NCI-H774 (cell line): ENCODE results near the gene NUDC.
"Not testable (repeated sequence)": the region's sequence is repeated elsewhere in the genome, so short reads cannot be mapped to it uniquely, and the experiment has no call there.

Experiments
- DNase-seq: peaks from one replicate; lab custom pipeline; 2025; lab: John Stamatoyannopoulos, UW

Gene NUDC

DNA sequence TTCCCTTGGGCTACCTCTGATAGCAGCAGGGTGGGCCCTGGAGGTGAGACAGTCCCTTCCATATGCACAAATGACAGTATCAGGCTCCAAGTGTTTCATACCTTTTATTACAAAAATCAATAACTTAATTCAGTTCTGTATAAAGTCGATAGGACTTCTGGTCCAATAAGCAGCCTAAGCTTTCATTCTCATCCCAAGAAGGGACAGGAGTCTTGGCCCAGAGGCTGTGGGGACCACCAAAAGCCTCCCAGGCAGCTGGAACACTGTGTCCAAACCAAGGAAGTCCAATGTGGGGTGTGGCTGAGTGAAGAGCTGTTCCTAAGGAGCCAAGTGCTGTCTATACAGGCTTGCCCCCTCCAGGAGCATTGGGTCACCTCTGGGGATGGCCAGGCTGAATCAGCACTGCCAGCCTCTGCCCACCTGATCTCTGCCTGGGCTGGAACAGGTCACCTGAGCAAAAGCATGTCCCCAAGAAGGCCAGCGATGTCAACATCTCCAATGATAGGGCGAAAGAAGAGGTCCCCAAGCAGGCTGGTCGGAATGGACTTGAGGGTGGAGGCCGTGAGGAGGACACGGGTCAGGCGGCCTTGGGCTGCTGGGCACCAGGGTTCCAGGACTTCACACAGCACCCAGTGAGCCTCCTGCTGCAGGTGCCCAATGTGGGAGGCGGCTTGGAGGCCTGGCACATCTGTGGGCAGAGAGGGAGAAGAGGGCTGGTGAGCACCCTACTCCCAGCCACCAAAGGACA, 10.0 kb upstream of the NUDC start:
- DNase-seq: no peak

GRCh38 chr1:26912147-26912490, 9.4 kb upstream of the NUDC start:
- no peak for DNase-seq

DNA sequence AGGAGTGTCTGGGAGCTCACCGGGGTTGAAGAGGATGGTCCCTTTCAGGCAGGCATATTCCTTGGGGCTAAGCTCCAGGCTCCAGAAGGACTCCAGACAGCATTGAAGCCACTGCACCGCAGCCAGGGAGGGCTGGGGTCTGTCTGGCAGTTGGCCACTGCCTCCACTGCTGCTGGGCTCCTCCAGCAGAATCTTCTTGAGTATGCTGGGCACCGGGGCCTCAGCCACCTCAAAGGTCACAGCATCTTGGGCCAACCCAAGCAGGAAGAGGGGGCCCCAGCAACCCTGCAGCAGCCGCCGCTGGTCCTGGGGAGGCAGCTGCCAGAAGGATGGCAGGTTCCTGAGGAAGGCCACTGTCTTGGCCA, 8.2 kb upstream of the NUDC start:
- DNase-seq: no peak

GRCh38 chr1:26913754-26914619, 7.6 kb upstream of the NUDC start, which contains the start of gene NR0B2:
Gene NR0B2 (minus strand): TSS chr1:26913975. CDS start chr1:26913940, 35 bp downstream.
- peak; percentile 91 for DNase-seq

GRCh38 chr1:26915204-26915842, 6.2 kb upstream of the NUDC start:
- DNase-seq: no peak

DNA sequence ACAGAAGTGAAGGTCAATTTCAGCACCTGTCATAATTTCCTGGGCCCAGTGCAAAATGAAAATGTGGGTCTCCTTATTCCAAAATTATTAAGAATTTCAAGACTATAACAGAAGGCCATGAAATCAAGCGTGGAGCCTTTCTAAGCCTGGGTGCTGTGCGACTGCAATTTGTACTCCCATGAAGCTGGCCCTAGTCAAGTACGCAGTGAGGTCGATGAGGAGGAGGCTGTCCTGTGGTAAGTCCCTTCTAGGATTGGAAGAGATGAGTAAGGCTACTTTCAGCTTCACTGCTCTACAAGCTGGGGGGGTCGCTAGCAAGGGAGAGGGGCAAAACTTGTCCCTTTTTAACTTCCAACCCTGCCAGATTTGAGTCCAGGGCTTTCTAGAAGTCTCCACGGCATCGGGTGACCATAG, 410 bp upstream of the NUDC start:
- DNase-seq: no peak

DNA sequence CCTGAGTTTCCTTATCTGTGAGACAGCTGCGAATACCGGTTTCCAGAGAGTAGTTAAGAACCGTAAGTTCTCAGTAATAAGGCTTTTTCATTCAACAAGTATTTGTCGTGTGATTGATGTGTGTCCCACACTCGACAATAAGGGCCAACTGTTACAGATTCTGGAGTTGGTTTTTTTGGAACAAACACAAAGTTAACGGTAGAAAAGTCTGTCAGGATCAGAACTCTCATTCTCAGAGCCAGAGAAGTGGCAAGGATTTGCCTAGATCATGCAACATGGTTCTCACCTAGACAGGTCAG, 837 bp downstream of the NUDC start:
- DNase-seq: no peak

DNA sequence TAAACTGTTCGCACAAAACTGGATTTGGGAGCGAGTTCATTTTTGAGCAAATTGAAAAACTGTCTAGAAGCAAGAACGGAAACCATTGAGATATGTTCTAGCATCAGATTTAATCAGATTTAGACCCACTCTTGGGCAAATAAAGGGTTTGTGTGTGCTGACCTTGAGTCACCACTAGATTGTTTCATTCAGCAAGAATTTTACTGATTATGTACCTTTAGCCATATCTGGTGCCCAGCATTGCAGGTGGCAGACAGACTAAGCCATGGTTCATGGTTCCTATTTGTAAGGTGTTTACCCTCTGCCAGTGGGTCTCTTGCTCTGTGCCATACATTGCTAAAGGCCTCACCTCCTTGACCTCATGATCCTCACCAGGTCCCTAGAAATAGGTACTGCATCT, 1.4 kb downstream of the NUDC start:
- DNase-seq: no peak

- no peak for DNase-seq
These were observed 2.2 kb downstream of the NUDC start for GRCh38 chr1:26923711-26924110.

DNA sequence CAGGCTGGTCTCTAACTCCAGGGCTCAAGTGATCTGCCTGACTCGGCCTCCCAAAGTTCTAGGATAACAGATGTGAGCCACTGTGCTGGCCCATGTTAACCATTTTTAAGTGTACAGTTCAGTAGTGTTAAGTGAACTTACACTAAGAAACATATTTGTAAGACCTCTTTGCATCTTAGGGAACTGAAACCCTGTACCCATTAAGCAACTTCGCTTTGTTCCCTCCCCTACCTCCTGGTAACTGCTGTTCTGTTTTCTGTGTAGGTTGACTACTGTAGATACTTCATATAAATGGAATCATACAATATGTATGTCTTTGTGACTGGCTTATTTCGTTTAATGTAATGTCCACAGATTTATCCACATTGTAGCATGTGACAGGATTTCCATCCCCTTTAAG, 11.0 kb downstream of the NUDC start:
- DNase-seq: no peak

- no peak for DNase-seq
These were observed 15.3 kb downstream of the NUDC start for GRCh38 chr1:26936823-26937222.

- DNase-seq: no peak
These were observed 16.6 kb downstream of the NUDC start for GRCh38 chr1:26938004-26938658.

- DNase-seq: no peak
These were observed 17.1 kb downstream of the NUDC start for GRCh38 chr1:26938659-26939025.

DNA sequence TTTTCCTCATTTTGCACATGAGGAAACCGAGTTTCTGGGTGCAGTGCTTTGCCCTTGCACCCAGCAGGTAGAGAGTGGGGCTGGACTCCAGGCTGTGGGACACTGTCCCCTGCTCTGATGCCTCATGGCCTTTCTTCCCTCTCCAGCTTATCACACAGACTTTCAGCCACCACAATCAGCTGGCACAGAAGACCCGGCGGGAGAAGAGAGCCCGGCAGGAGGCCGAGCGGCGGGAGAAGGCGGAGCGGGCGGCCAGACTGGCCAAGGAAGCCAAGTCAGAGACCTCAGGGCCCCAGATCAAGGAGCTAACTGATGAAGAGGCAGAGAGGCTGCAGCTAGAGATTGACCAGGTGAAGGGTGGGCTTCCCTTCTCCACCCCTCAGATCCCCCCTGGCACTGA, 19.8 kb downstream of the NUDC start:
- DNase-seq: no peak

DNA sequence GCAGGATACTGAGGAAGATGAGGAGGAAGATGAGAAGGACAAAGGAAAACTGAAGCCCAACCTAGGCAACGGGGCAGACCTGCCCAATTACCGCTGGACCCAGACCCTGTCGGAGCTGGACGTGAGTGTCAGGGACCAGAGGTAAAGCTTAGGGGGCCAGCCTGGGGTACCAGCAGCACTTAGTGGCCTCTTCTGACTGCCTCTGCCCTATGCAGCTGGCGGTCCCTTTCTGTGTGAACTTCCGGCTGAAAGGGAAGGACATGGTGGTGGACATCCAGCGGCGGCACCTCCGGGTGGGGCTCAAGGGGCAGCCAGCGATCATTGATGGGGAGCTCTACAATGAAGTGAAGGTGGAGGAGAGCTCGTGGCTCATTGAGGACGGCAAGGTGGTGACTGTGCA, 21.1 kb downstream of the NUDC start:
- no peak for DNase-seq

DNA sequence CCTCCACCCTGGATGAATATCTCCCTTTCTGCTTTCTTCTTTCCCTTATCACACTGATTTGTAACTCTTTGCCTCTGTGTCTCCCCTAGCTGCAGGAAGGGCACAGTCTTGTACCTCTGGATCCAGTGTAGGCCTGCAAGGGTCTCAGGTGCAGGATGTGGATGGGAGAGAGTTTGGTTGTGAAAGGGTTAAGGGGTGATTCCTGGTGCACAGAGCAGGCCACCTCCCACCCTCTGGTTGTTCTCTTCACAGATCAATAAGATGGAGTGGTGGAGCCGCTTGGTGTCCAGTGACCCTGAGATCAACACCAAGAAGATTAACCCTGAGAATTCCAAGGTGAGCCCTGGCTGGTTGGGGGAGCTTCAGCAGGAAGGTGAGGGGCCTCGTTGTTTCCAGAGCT, 23.6 kb downstream of the NUDC start:
- DNase-seq: no peak

GRCh38 chr1:26945728-26946127, 24.2 kb downstream of the NUDC start:
- DNase-seq: no peak

- DNase-seq: no peak
These were observed 24.7 kb downstream of the NUDC start for GRCh38 chr1:26946270-26946669.

- not testable (repeated sequence) for DNase-seq
These were observed 27.1 kb downstream of the NUDC start for GRCh38 chr1:26948725-26949057.

DNA sequence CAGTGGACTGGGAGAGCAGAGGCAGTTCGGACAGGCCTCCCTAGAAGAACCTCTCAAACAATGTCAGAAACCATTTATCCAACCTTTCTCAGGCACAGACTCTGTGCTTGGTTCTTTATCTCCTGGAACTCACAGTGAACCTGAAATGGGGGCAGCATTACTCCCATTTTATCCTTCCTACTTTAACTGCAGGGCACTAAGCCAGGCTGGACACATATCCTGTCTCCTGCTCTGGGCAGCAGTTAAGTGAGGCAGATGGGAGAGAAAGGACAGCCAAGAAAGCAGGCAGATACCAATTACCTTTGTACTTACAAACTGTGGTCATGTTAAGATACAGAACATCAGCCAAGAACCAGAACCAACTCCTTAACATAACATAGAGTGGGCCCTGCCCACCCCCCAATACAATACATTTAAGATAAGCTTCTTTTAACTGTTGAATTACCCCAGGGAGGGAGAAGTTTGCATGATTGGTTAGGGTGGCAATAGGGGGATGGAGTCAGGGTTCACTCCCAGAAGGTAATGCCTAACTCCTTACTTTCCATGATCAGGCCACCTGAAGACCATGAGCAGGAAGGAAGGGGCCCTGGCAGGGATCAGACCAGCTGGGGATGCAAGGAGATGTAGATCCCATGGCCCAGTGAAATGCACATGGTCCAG, 27.9 kb downstream of the NUDC start:
- DNase-seq: no peak

GRCh38 chr1:26949926-26950319, 28.4 kb downstream of the NUDC start:
- no peak for DNase-seq

DNA sequence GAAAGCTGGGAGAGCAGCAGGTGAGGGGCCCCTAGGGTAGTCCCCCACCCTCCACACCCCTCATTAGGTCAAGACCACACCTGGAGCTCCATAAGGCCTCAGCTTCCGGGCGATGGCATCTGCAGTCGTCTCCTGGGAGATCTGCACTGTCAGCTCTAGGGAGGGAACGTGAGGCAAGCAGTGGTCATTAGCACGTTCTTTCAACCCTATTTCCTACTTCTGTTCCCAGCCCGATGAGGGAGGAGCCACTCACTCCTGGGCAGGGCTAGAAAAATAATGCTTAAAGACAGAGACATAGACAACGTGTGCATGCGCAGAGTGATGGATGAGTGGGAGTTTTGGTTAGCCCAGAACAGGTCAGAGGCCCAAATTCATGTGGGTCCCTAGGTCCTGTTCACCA, 29.1 kb downstream of the NUDC start:
- no peak for DNase-seq
